ENCODE results near the gene WDR18.

WDR18 gene

DNA sequence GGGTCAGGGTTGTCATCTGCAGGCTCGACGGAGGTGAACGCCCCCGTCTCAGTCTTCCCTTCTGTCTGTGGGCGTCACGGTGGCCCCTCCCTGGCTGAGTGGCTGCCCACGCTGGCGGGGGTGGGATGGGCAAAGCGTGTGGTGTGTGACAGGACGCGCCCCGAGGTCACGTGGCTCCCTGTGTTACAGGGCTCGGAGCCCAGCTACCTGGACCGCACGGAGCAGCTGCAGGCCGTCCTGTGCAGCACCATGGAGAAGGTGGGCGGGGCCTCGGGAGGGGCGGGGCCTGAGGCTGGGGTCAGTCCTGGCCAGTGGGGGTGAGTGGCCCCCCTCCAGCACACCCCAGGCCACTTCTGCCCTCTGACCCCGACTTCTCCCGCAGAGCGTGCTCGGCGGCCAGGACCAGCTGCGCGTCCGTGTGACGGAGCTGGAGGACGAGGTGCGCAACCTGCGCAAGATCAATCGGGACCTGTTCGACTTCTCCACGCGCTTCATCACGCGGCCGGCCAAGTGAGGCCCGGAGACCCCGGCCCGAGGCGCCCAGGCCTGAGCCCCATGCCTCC is 9.8 kb downstream of the WDR18 start:
- no peak for DNase-seq

DNA sequence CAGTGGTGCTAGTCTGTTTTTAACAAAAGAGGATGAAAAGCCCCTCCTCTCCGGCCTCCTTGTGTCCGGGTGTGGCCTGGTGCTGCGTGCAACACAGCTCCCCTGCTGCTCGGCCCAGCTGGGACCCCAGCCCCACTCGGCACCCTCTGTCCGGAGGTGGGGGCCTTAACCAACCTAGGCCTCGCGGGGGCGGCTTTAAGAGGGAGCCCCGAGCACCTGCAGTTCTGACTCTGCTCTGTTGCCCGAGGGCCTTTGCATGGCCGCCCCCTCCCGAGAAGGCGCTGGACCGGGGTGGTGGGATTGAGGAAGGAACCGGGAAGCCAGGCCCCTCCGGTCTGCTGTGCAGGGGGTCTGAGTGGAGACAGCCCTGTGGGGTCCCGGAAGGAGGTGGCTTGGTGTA is 10.4 kb downstream of the WDR18 start:
- DNase-seq, result no peak

DNA sequence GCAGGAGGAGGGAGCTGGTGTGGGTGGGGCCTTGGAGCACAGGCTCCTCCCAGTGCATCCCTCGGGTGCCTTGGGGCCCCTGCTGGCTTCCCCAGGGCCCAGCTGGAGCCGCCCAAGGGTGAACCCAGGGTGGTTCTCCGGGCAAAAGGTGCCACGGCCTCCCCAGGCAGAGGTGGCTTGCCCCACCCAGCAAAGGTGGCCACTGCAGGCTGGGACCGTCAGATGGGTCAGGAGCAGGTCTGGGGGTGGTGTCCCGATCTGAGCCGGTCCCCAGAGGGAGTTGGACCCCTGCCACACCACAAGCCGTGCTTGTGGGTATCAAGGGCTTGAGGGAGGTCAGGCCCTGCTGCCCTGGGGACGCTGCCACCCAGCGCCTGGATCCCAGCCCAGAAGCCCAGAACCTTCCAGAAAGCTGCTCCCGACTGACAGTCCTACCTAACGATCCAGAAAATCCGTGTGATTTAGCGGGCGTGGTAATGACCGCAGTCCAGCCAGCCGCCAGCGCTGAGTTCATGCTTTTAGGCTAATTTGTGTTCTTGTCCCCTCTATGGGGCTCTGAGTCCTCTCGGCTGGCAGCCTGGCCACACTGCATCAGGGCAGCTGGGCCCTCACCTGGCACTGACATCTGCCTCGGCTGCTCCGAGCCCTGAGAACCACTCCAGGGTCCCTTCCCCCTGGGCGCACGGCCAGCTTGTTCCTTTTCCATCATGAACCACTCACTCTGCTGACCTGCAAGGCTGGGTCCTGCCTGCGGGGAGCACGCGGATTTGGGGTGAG is 11.1 kb downstream of the WDR18 start:
- DNase-seq, result no peak

DNA sequence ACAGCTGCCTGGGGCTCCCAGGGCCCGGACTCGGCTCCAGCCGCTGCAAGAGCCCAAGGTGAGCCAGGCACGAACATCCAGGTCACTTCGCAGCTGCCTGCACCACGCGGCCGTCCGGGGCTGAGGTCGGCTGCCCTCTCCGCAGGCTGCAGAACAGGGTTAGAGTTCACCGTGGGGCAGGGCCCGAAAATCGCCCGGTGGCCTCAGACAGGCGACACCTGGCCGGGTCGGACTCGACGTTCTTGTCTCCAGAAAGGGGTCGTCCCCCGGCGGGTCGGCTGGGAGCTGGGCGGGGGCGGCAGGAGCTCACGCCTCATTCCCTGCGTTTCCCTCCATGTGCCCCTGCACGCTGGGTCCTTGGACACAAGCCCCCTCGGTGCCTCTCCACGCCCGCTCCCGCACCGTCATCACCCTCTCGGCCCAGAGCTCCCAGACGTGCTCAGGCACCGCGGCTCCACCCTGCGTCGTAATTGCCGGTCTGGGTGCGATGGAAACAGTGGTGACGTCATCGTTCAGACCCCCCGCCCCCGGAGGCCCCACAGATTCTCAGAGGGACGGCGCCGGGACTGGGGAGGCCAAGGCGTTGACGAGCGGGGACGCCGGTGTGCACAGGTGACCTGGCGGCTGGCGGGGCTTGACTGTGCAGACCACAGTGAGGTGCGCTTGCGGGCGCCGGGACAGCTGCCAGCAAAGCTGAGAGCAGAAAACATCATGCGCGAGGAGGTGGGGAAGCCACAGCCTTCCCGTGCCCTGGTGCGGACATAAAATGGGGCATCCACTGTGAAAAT is 12.1 kb downstream of the WDR18 start:
- peak; percentile 64 for DNase-seq

DNA sequence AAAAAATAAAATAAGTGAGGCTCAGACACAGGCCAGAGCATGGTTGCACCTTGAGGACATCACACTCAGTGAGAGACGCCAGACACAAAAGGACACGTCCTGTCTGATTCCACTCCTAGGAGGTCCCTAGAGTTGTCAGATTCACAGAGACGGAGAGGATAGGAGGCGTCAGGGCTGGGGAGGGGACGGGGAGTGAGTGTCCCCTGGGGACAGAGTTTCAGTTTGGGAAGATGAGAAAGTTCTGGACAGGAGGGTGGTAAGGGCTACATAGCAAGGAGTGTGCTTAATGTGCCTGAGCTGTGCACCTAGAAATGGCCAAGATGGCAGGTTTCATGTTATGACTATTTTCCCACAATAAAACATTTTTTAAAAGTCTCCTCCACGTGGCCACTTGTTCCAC is 13.9 kb downstream of the WDR18 start:
- no peak for DNase-seq

DNA sequence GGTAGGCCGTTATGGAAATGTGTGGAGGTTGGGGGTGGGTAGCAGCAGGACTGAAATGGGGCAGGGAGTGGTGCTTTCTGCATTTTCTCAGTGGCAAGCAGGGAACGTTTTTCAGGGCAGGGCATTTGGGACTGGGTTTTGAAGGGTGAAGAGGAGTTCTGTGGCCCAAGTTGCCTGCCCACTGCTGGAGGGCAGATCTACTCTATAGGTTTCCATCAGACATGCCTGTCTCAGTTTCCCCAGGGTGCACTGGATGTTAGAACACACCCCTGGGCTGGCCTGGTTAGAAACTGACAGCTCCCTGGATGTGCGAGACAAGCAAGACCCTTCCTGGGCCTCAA is 15.2 kb downstream of the WDR18 start:
- DNase-seq, result no peak

DNA sequence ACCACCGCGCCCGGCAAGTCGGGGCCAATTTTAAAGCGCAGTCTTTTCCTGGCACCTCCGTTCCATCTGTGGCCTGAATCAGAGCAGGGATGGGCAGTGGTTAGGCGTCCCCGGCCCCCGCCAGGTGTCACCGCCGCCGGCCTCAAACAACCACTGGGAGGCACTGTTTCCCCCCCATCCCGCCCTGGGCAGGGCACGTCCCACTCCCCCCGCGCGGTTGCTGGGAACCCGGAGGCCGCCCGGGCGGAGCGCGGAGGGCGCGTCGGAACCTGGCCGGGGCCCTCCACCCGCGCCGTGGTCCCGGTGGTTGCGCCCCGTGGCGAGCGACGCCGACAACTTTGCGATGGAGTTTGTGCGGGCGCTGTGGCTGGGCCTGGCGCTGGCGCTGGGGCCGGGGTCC is 15.9 kb downstream of the WDR18 start, which contains the start of gene GRIN3B:
GRIN3B (plus strand) TSS at position 325 of the 400 bp plus-strand sequence; CDS start at position 344, 19 bp downstream.
- peak; percentile 69 for DNase-seq

DNA sequence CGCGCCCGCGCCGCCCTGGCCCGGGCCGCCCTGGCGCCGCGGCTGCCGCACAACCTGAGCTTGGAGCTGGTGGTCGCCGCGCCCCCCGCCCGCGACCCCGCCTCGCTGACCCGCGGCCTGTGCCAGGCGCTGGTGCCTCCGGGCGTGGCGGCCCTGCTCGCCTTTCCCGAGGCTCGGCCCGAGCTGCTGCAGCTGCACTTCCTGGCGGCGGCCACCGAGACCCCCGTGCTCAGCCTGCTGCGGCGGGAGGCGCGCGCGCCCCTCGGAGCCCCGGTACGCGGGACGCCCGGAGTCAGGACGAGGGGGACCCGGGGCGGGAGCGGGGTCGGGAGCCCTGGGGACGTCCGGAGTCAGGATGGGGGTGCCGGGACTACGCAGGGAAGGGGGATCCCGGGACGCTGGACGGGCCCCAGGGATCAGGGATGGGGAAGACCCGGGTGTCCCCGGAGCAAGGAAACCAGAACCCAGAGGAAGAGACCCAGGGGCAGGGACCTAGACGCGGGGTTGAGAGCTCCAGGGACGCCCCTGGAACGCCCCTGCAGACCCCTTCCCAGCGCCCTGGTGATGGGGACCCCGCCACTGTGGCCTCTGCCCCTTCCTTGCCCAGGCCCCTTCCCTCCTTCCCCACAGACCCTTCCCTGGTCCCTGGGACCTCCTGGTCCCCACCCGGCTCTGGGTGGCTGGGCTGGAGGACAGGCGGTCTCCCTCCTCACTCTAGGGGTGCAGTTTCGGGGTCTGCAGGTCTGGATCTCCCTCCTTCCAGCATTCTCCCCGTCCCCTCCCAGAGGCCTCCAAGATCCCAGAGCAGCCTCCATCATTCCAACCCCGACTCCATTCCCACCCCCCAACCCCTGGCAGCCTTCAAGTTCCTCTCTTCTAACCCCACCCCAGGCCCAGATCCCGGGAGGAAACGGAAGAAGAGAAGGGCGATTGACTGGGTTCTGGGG is 16.7 kb downstream of the WDR18 start:
- DNase-seq, result no peak

DNA sequence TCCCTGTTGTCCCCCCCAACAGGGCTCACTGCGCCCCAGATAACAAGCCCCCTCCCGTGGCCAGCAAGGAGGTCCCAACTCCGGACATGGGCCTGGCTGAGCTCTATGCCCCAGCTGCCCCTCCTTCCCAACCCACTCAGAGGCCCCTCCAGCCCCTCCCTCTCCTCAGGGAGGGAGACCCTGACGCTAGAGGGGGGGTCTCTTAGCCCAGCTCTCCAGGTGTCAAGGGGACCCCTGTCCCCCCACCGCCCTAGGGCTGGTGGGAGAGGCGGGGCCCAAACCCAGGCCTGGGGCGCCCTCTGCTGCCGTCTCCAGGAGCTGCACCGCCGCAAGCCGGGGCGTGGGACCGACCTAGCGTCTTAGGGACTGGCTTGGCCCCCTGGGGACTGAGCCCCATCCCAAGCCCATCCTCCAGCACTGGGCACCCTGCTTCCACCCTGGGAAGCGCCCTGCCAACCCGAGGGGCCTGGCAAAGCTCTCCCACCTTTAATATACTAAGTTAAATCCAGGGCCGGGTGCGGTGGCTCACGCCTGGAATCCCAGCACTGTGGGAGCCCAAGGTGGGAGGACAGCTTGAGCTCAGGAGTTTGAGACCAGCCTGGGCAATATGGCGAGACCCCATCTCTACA is 17.5 kb downstream of the WDR18 start:
- peak; percentile 68 for DNase-seq

DNA sequence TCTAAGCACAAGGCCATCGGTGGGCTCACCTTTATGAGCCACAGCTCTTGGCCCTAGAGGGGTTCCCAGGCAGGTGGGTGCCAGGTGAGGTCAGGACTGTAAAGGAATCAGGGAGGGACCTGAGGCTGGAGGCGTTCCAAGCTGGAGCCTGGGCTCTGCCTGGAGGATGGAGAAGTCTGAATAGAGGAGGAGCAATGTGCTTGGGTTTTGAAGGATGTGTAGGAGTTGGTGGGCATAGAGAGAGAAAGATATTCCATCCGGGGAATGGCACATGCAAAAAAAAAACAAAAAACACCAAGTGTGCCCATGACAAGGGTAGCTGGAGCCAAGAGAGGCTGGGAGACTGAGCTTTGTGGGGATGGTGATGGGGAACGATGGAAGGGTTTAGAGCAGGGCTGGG is 18.5 kb downstream of the WDR18 start:
- DNase-seq, result no peak

DNA sequence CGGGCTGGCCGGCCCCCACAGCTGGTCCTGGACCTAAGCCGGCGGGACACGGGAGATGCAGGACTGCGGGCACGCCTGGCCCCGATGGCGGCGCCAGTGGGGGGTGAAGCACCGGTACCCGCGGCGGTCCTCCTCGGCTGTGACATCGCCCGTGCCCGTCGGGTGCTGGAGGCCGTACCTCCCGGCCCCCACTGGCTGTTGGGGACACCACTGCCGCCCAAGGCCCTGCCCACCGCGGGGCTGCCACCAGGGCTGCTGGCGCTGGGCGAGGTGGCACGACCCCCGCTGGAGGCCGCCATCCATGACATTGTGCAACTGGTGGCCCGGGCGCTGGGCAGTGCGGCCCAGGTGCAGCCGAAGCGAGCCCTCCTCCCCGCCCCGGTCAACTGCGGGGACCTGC is 19.1 kb downstream of the WDR18 start:
- no peak for DNase-seq

DNA sequence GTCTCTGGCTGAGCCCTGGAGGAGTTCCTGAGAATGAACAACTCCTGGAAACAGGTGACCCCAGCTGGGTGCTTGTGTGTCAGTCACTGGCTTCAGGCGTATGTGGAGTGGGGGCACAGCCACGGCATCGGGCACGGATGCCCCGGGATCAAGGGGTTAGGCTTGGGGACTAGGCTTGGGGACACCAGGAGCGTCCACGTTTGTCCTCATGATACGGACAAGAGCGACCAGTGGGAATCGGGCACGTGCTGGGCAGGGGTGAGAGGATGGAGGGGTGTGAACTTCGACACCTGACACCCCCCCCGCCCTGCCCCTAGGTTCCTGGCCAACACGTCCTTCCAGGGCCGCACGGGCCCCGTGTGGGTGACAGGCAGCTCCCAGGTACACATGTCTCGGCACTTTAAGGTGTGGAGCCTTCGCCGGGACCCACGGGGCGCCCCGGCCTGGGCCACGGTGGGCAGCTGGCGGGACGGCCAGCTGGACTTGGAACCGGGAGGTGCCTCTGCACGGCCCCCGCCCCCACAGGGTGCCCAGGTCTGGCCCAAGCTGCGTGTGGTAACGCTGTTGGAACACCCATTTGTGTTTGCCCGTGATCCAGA is 20.2 kb downstream of the WDR18 start:
- no peak for DNase-seq

DNA sequence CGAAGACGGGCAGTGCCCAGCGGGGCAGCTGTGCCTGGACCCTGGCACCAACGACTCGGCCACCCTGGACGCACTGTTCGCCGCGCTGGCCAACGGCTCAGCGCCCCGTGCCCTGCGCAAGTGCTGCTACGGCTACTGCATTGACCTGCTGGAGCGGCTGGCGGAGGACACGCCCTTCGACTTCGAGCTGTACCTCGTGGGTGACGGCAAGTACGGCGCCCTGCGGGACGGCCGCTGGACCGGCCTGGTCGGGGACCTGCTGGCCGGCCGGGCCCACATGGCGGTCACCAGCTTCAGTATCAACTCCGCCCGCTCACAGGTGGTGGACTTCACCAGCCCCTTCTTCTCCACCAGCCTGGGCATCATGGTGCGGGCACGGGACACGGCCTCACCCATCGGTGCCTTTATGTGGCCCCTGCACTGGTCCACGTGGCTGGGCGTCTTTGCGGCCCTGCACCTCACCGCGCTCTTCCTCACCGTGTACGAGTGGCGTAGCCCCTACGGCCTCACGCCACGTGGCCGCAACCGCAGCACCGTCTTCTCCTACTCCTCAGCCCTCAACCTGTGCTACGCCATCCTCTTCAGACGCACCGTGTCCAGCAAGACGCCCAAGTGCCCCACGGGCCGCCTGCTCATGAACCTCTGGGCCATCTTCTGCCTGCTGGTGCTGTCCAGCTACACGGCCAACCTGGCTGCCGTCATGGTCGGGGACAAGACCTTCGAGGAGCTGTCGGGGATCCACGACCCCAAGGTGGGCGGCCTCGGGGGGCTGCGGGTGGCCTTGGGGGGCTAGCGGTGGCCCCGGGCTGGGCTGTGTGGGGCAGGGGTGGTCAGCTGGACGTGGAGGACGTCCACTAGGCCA is 20.9 kb downstream of the WDR18 start:
- no peak for DNase-seq

DNA sequence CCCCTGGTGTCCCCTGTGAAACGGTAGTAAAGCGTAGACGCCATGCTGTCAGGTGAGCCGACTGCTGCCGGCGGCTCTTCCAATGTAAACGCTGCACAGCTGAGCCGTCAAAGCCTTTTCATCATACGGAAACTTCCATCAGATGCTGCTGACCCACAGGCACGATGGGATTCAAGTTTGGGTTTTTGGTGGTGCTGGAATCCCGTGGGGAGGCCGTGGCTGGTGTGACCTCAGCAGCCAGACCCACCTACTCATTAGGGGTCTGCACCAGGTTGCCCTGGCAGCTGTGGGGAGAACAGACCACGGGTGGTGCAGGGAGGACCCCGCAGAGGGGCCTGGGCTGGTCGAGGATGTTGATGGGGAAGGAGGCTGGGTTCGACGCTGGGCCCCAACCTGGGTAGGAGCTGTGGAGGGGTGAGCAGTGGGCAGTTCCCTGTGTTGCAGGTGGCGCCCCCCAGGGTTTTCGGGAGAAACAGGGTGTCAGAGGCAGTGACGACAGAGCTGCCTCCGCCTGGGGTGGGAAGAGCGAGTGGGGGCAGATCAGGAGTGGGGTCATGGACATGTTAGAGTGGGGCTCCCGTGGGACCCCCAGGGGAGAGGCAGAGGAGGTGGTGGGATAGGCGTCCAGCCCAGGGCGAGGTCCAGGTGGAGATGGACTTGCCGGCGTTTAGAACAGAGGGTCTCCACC is 22.7 kb downstream of the WDR18 start:
- no peak for DNase-seq

DNA sequence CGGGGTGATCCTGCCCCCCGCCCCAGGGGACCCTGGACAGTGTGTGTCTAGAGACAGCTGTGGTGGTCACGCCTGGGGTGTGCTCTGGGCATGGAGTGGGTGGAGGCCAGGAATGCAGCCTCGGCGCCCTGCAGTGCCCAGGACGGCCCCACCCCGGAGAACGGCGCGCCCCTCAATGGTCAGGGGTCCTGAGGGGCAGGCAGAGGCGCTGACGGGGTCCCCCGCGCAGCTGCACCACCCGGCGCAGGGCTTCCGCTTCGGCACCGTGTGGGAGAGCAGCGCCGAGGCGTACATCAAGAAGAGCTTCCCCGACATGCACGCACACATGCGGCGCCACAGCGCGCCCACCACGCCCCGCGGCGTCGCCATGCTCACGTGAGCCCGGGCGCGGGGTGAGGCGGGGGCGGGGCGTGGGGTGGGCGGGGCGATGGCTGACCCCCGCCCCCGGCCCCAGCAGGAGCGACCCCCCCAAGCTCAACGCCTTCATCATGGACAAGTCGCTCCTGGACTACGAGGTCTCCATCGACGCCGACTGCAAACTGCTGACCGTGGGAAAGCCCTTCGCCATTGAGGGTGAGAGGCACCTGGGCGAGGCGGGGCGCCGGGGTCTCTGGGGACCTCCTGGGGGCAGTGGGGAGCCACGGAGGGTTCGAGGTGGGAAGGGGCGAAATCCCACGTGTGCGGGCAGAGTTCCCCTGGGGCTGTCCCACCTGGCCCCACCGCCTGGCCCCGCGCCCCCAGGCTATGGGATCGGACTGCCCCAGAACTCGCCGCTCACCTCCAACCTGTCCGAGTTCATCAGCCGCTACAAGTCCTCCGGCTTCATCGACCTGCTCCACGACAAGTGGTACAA is 23.5 kb downstream of the WDR18 start:
- DNase-seq, result no peak

DNA sequence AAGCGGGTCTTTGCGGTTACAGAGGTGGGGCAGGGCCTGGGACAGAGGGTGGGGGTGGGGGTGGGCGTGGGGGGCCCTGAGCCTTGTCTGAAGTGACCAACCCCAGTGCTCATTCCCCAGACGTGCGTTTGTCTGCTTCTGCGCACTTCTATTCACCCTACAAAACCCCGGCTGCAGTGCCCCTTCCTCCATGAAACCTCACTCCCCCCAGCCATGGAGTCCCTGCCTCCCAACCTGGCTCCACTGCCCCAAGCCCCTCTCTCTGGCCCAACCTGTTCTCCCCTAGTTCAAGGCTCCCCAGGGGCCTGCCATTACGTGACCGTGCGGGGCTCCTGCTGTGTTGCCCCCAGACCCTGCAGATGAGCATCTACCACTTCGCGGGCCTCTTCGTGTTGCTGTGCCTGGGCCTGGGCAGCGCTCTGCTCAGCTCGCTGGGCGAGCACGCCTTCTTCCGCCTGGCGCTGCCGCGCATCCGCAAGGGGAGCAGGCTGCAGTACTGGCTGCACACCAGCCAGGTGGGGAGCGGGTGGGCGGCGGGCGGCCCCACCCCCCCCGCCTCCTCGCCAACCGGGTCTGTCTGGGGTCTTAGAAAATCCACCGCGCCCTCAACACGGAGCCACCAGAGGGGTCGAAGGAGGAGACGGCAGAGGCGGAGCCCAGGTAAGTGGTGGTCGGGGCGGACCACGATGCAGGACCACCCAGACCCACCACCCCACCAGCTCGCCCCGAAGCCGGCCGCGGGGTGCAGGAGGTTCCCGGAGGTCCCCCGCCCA is 24.3 kb downstream of the WDR18 start:
- DNase-seq, result no peak

DNA sequence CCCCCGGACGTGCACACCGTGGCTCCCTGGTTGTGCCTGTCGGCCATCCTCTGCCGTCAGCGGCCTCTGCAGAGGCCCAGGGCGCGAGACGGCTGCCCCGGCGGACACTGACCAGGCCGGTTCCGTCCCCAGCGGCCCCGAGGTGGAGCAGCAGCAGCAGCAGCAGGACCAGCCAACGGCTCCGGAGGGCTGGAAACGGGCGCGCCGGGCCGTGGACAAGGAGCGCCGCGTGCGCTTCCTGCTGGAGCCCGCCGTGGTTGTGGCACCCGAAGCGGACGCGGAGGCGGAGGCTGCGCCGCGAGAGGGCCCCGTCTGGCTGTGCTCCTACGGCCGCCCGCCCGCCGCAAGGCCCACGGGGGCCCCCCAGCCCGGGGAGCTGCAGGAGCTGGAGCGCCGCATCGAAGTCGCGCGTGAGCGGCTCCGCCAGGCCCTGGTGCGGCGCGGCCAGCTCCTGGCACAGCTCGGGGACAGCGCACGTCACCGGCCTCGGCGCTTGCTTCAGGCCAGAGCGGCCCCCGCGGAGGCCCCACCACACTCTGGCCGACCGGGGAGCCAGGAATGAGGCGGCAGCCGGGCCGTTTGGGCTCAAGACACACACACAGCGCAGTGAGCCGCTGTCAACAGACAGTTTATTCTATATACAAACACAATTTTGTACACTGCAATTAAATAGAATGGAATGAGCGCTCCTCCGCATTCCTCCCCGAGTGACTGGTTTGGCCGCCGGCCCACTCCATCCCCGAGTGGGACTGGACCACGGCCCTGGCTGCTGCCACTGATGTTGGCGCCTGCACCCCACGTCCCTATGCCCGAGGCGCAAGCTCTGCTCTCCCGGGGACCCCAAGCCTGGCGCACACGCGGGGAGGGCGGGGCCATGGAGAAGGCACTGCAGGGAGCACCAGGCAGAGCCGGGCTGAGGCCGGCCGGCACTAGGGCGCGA is 25.2 kb downstream of the WDR18 start:
- DNase-seq, result no peak

Measured in stimulated activated CD4-positive, alpha-beta T cell treated with anti-CD3 and anti-CD28 coated beads, Interleukin-1b, Interleukin-23, amount 100 ng/mL, for 48 hours (primary cell).